IMR-90 (cell line): ENCODE data around the gene TGFA. TPM values are rescaled to one million over a fixed set of nuclear protein-coding genes. Genes with fewer than 3 reads are reported as not detected.

ENCODE experiments used
- ATAC-seq: fragments of 200-7000 bp; cut with Tn5 transposase; 2 replicates; pipeline ENCODE4 v1.9.1; 2020; ENCODE audit warnings: low read depth, mild to moderate bottlenecking, moderate library complexity
- BruUV-seq: library from RNA; stranded (reverse); fragments of 400-500 nt; replicated peaks from 2 replicates; lab custom pipeline; 2021; lab: Mats Ljungman, UMichigan
- CTCF ChIA-PET: fragments of 300-600 bp; formaldehyde crosslinking; extraction: SDS; loops from one replicate; lab custom pipeline; 2021; ENCODE audit warnings: antibody characterized with exemption; lab: Yijun Ruan, JAX
- POLR2A ChIA-PET: fragments of 300-600 bp; sonication (Branson Sonifier 250); formaldehyde crosslinking; loops from one replicate; lab custom pipeline; 2022; ENCODE audit warnings: antibody characterized with exemption; ENCODE audit not compliant: unreplicated experiment; lab: Charles Lee
- DNase-seq: peaks from one replicate; pipeline ENCODE4 v3.0.0; 2013
- H2AFZ ChIP-seq: replicated peaks from 2 replicates; pipeline ENCODE3; 2013; ENCODE audit warnings: low read length, mild to moderate bottlenecking; ENCODE audit not compliant: poor library complexity
- H2AK5ac ChIP-seq: 2 replicates; pipeline ENCODE4 v1.6.1; 2013; ENCODE audit warnings: low read depth, low read length, inconsistent platforms
- H2AK9ac ChIP-seq: replicated peaks from 2 replicates; pipeline ENCODE3; 2013; ENCODE audit warnings: mild to moderate bottlenecking, low read depth, low read length, moderate library complexity; ENCODE audit not compliant: poor library complexity
- H2BK120ac ChIP-seq: 2 replicates; pipeline ENCODE4 v1.6.1; 2013; ENCODE audit warnings: low read depth, low read length, inconsistent platforms
- H2BK15ac ChIP-seq: 3 replicates; pipeline ENCODE4 v1.6.1; 2013; ENCODE audit warnings: low read depth, low read length, inconsistent platforms
- H2BK20ac ChIP-seq: 2 replicates; pipeline ENCODE4 v1.6.1; 2013; ENCODE audit warnings: low read depth, mild to moderate bottlenecking, inconsistent platforms, low read length, moderate library complexity
- H2BK5ac ChIP-seq: 2 replicates; pipeline ENCODE4 v1.6.1; 2013; ENCODE audit warnings: mild to moderate bottlenecking, low read depth, low read length, inconsistent platforms; ENCODE audit not compliant: poor library complexity, severe bottlenecking
- H3K14ac ChIP-seq: replicated peaks from 2 replicates; pipeline ENCODE4 v1.6.1; 2013; ENCODE audit warnings: low read depth, low read length, inconsistent platforms
- H3K18ac ChIP-seq: 2 replicates; pipeline ENCODE4 v1.6.1; 2013; ENCODE audit warnings: low read depth, low read length, control low read depth
- H3K23ac ChIP-seq: 2 replicates; pipeline ENCODE4 v1.6.1; 2013; ENCODE audit warnings: low read depth, low read length, inconsistent platforms
- H3K27ac ChIP-seq: 2 replicates; pipeline ENCODE4 v1.5.1; 2013; ENCODE audit warnings: mild to moderate bottlenecking, control low read depth, low read length; ENCODE audit not compliant: insufficient read depth
- H3K27me3 ChIP-seq: 2 replicates; pipeline ENCODE4 v1.6.1; 2013; ENCODE audit warnings: low read length; ENCODE audit not compliant: control insufficient read depth, insufficient read depth
- H3K36me3 ChIP-seq: 2 replicates; pipeline ENCODE4 v1.6.1; 2013; ENCODE audit warnings: low read length, mixed read lengths; ENCODE audit not compliant: control insufficient read depth, insufficient read depth
- H3K4ac ChIP-seq: 2 replicates; pipeline ENCODE4 v1.6.1; 2013; ENCODE audit warnings: low read depth, low read length, inconsistent platforms
- H3K4me1 ChIP-seq: 2 replicates; pipeline ENCODE4 v1.6.1; 2013; ENCODE audit warnings: low read length, mixed read lengths; ENCODE audit not compliant: control insufficient read depth, insufficient read depth
- H3K4me2 ChIP-seq: 2 replicates; pipeline ENCODE4 v1.6.1; 2013; ENCODE audit warnings: low read depth, mild to moderate bottlenecking, control low read depth, low read length, moderate library complexity
- H3K4me3 ChIP-seq: 2 replicates; pipeline ENCODE4 v1.5.1; 2013; ENCODE audit warnings: low read depth, mild to moderate bottlenecking, control low read depth, low read length, moderate library complexity; ENCODE audit not compliant: insufficient read depth
- H3K56ac ChIP-seq: 2 replicates; pipeline ENCODE4 v1.6.1; 2013; ENCODE audit warnings: low read length, inconsistent platforms; ENCODE audit not compliant: insufficient read depth; ENCODE audit errors: extremely low read depth
- H3K79me1 ChIP-seq, 2 experiments: 2 replicates each; pipeline ENCODE4 v1.6.1; 2013; ENCODE audit warnings: low read length in 2 of 2, inconsistent platforms in 1 of 2, low read depth in 1 of 2
- H3K9ac ChIP-seq: 2 replicates; pipeline ENCODE4 v1.6.1; 2013; ENCODE audit warnings: low read depth, low read length, control low read depth
- H3K9me1 ChIP-seq: 2 replicates; pipeline ENCODE4 v1.6.1; 2013; ENCODE audit warnings: low read length, inconsistent platforms; ENCODE audit not compliant: insufficient read depth
- H3K9me3 ChIP-seq: 2 replicates; pipeline ENCODE4 v1.6.1; 2013; ENCODE audit warnings: low read length; ENCODE audit not compliant: control insufficient read depth, insufficient read depth
- H4K20me1 ChIP-seq: 2 replicates; pipeline ENCODE4 v1.6.1; 2013; ENCODE audit warnings: low read length, inconsistent platforms; ENCODE audit not compliant: insufficient read depth
- H4K5ac ChIP-seq: 2 replicates; pipeline ENCODE4 v1.6.1; 2013; ENCODE audit warnings: mild to moderate bottlenecking, low read depth, low read length, control low read depth
- H4K8ac ChIP-seq, 2 experiments: 2 replicates each; pipeline ENCODE4 v1.6.1; 2013; ENCODE audit warnings: low read depth in 2 of 2, low read length in 2 of 2, control low read depth in 1 of 2, inconsistent platforms in 1 of 2
- H4K91ac ChIP-seq: 2 replicates; pipeline ENCODE4 v1.6.1; 2013; ENCODE audit warnings: low read depth, low read length, inconsistent platforms; ENCODE audit not compliant: insufficient read depth
- CHD1 ChIP-seq: IDR thresholded peaks from 2 replicates; pipeline ENCODE4 v1.6.1; 2012; ENCODE audit warnings: low read depth, low read length, improper control_type of control experiment
- MXI1 ChIP-seq: IDR thresholded peaks from 2 replicates; pipeline ENCODE4 v1.6.1; 2012; ENCODE audit warnings: low read depth, mild to moderate bottlenecking, low read length, moderate library complexity, borderline replicate concordance
- RCOR1 ChIP-seq: IDR thresholded peaks from 2 replicates; pipeline ENCODE4 v1.6.1; 2012; ENCODE audit warnings: mild to moderate bottlenecking, low read length, improper control_type of control experiment; ENCODE audit not compliant: insufficient replicate concordance
- RFX5 ChIP-seq: IDR thresholded peaks from 2 replicates; pipeline ENCODE4 v1.8.0; 2012; ENCODE audit warnings: low read depth, mild to moderate bottlenecking, low read length, moderate library complexity
- dilution Hi-C: fragments of 300-500 bp; cut with HindIII; formaldehyde crosslinking; loops from one replicate; pipeline ENCODE4 v1.14.3; 2018; ENCODE audit warnings: low sequenced_read_pairs; ENCODE audit not compliant: unreplicated experiment
- in situ Hi-C: fragments of 300-500 bp; cut with MboI; formaldehyde crosslinking; loops from 3 replicates; pipeline ENCODE4 v1.14.3; 2019; ENCODE audit warnings: low sequenced_read_pairs, inconsistent platforms, mixed read lengths
- intact Hi-C: fragments of 100-400 bp; cut with micrococcal nuclease; formaldehyde crosslinking; loops from 2 replicates; pipeline ENCODE4 v1.10.0; 2022
- polyA plus RNA-seq, 3 experiments: library from polyadenylated mRNA; depleted of rRNA; stranded (reverse); fragments of >200 nt; gene quantifications; 2 replicates each; pipeline ENCODE4 v1.2.3, GENCODE V29; 2012; ENCODE audit warnings: low replicate concordance in 1 of 3
- total RNA-seq: library from RNA; depleted of rRNA; stranded (reverse); fragments of >200 nt; gene quantifications from 2 replicates; pipeline ENCODE4 v1.2.3, GENCODE V29; 2012

The TGFA gene
- total and polyA plus RNA-seq, 2 of the 4 experiments (the other 2 are of a cell fraction), result not detected

GRCh38 chr2:70523996-70524965 lies 29.3 kb downstream of the TGFA start (continued):
- no peak for TF ChIP-seq MXI1

- BruUV-seq, result no TSS peak
- CTCF ChIA-PET, result no interaction called here
- H3K9me3 ChIP-seq, result no peaks in the 10 kb centered on the region
- POLR2A ChIA-PET, result no interaction called here
- dilution Hi-C loops (no loop called here), in situ Hi-C loops (no loop called here), intact Hi-C loops (no loop called here)
- DNase-seq, result no peak
- H2BK15ac ChIP-seq, result no peak overlapping the region
- no peak overlapping the region for H3K4me2 ChIP-seq
- no peaks in the 10 kb centered on the region for H3K79me1 ChIP-seq
- H2AFZ ChIP-seq, result no peak overlapping the region
- H3K27me3 ChIP-seq, result peaks cover 2% of the 10 kb centered on the region; the same call in 1 of the 2 replicates
- no peak overlapping the region for H4K91ac ChIP-seq
- H2BK120ac ChIP-seq, result no peak overlapping the region
- no peak overlapping the region for H2AK9ac ChIP-seq
- no peak overlapping the region for H2BK20ac ChIP-seq
- TF ChIP-seq RFX5, result no peak
- no peak for TF ChIP-seq RCOR1
- TF ChIP-seq CHD1, result no peak
- no peak overlapping the region for H3K9ac ChIP-seq
- no peaks in the 10 kb centered on the region for H3K9me1 ChIP-seq
- no peak overlapping the region for H4K8ac ChIP-seq
- H3K4me1 ChIP-seq, result no peaks in the 10 kb centered on the region
- H3K14ac ChIP-seq, result no peak overlapping the region
- H3K27ac ChIP-seq, result no peak overlapping the region
- no peak overlapping the region for H3K23ac ChIP-seq
- H3K4me3 ChIP-seq, result no peak overlapping the region
- no peak overlapping the region for H3K56ac ChIP-seq
- H2BK5ac ChIP-seq, result no peak overlapping the region
- no peak for ATAC-seq
- H4K5ac ChIP-seq, result no peak overlapping the region
- H2AK5ac ChIP-seq, result no peak overlapping the region
- no peak overlapping the region for H3K18ac ChIP-seq
- no peaks in the 10 kb centered on the region for H4K20me1 ChIP-seq
- no peak overlapping the region for H3K4ac ChIP-seq
- H3K36me3 ChIP-seq, result no peaks in the 10 kb centered on the region
Measured at GRCh38 chr2:70523672-70523995, 30.0 kb downstream of the TGFA start.
